H9 (cell line): Measurements from ENCODE around the gene C10orf95. TPM values are rescaled to one million over a fixed set of nuclear protein-coding genes. Genes with fewer than 3 reads are reported as not detected.

Experiments used
- DNase-seq: peaks from one replicate; pipeline ENCODE4 v3.0.0-alpha.2; 2017
- H2AFZ ChIP-seq: one replicate; pipeline ENCODE4 v1.6.1; 2013; ENCODE audit warnings: mild to moderate bottlenecking, low read length, control low read depth, moderate library complexity
- H2AK5ac ChIP-seq: 2 replicates; pipeline ENCODE4 v1.6.1; 2013; ENCODE audit warnings: low read length, control low read depth, mixed read lengths; ENCODE audit not compliant: insufficient read length
- H2BK120ac ChIP-seq: one replicate; pipeline ENCODE4 v1.6.1; 2013; ENCODE audit warnings: low read depth, mild to moderate bottlenecking, low read length, control low read depth, inconsistent platforms; ENCODE audit not compliant: poor library complexity, severe bottlenecking
- H2BK12ac ChIP-seq: 2 replicates; pipeline ENCODE4 v1.6.1; 2013; ENCODE audit warnings: low read length, control low read depth, mixed read lengths, low read depth; ENCODE audit not compliant: insufficient read length
- H2BK15ac ChIP-seq: 2 replicates; pipeline ENCODE4 v1.6.1; 2013; ENCODE audit warnings: low read depth, low read length, control low read depth
- H2BK20ac ChIP-seq: one replicate; pipeline ENCODE4 v1.6.1; 2013; ENCODE audit warnings: low read depth, mild to moderate bottlenecking, low read length, control low read depth, inconsistent platforms; ENCODE audit not compliant: poor library complexity, severe bottlenecking
- H2BK5ac ChIP-seq: 2 replicates; pipeline ENCODE4 v1.6.1; 2013; ENCODE audit warnings: low read length, control low read depth, mixed read lengths; ENCODE audit not compliant: insufficient read length
- H3K14ac ChIP-seq: 2 replicates; pipeline ENCODE4 v1.6.1; 2013; ENCODE audit warnings: low read length, control low read depth; ENCODE audit not compliant: insufficient read depth
- H3K18ac ChIP-seq: 2 replicates; pipeline ENCODE4 v1.6.1; 2013; ENCODE audit warnings: low read depth, mild to moderate bottlenecking, mixed read lengths, low read length, control low read depth; ENCODE audit not compliant: insufficient read length
- H3K23ac ChIP-seq: 2 replicates; pipeline ENCODE4 v1.6.1; 2013; ENCODE audit warnings: low read length, control low read depth, mixed read lengths, low read depth; ENCODE audit not compliant: insufficient read length
- H3K23me2 ChIP-seq: 2 replicates; pipeline ENCODE4 v1.6.1; 2013; ENCODE audit warnings: low read depth, mild to moderate bottlenecking, mixed read lengths, low read length, control low read depth; ENCODE audit not compliant: insufficient read length, poor library complexity, severe bottlenecking
- H3K27ac ChIP-seq: 2 replicates; pipeline ENCODE4 v1.5.1; 2013; ENCODE audit warnings: low read length, control low read depth, mixed read lengths, low read depth; ENCODE audit not compliant: insufficient read length
- H3K27me3 ChIP-seq: 2 replicates; pipeline ENCODE4 v1.6.1; 2013; ENCODE audit warnings: low read length, control low read depth, inconsistent platforms; ENCODE audit not compliant: insufficient read depth
- H3K4ac ChIP-seq: 2 replicates; pipeline ENCODE4 v1.6.1; 2013; ENCODE audit warnings: low read depth, mild to moderate bottlenecking, control low read depth, inconsistent platforms, low read length, moderate library complexity
- H3K4me1 ChIP-seq: 2 replicates; pipeline ENCODE4 v1.6.1; 2013; ENCODE audit warnings: low read length, control low read depth, inconsistent platforms; ENCODE audit not compliant: insufficient read depth
- H3K4me2 ChIP-seq: 2 replicates; pipeline ENCODE4 v1.6.1; 2013; ENCODE audit warnings: low read length, control low read depth, mixed read lengths; ENCODE audit not compliant: insufficient read length, insufficient read depth
- H3K56ac ChIP-seq: 2 replicates; pipeline ENCODE4 v1.6.1; 2013; ENCODE audit warnings: low read depth, mild to moderate bottlenecking, mixed read lengths, low read length, control low read depth; ENCODE audit not compliant: insufficient read length
- H3K79me1 ChIP-seq: 2 replicates; pipeline ENCODE4 v1.6.1; 2013; ENCODE audit warnings: low read depth, mild to moderate bottlenecking, moderate library complexity, low read length, control low read depth, inconsistent platforms; ENCODE audit not compliant: insufficient read depth, poor library complexity, severe bottlenecking
- H3K79me2 ChIP-seq: 2 replicates; pipeline ENCODE4 v1.6.1; 2013; ENCODE audit warnings: low read length, control low read depth, inconsistent platforms; ENCODE audit not compliant: insufficient read depth
- H3K9ac ChIP-seq: 2 replicates; pipeline ENCODE4 v1.6.1; 2013; ENCODE audit warnings: low read length, control low read depth, mixed read lengths; ENCODE audit not compliant: insufficient read length; ENCODE audit errors: extremely low read depth
- H3K9me3 ChIP-seq: one replicate; pipeline ENCODE4 v1.6.1; 2013; ENCODE audit warnings: low read depth, low read length, inconsistent platforms; ENCODE audit not compliant: control insufficient read depth
- H3T11ph ChIP-seq: one replicate; pipeline ENCODE4 v1.6.1; 2013; ENCODE audit warnings: mild to moderate bottlenecking, low read length, control low read depth, inconsistent platforms
- H4K20me1 ChIP-seq: one replicate; pipeline ENCODE4 v1.6.1; 2013; ENCODE audit not compliant: control insufficient read depth, insufficient read length, insufficient read depth
- H4K5ac ChIP-seq: 2 replicates; pipeline ENCODE4 v1.6.1; 2013; ENCODE audit warnings: low read depth, mild to moderate bottlenecking, mixed read lengths, low read length, control low read depth; ENCODE audit not compliant: insufficient read length
- H4K8ac ChIP-seq: replicated peaks from 2 replicates; pipeline ENCODE4 v1.6.1; 2013; ENCODE audit warnings: low read length, control low read depth, mixed read lengths, low read depth; ENCODE audit not compliant: insufficient read length
- H4K91ac ChIP-seq: 2 replicates; pipeline ENCODE4 v1.6.1; 2013; ENCODE audit warnings: low read depth, mild to moderate bottlenecking, moderate library complexity, mixed read lengths, low read length, control low read depth; ENCODE audit not compliant: insufficient read length
- H3K27ac Mint-ChIP-seq, 3 experiments: 2 replicates in 2 of 3; 3 replicates in 1 of 3; pipeline ENCODE4 v1.8.0; 2020 to 2021; ENCODE audit warnings: mixed read lengths in 3 of 3, mild to moderate bottlenecking in 1 of 3, moderate library complexity in 1 of 3
- H3K27me3 Mint-ChIP-seq: 2 replicates; pipeline ENCODE4 v1.8.0; 2021; ENCODE audit warnings: low read depth, mild to moderate bottlenecking, moderate library complexity, mixed read lengths
- H3K36me3 Mint-ChIP-seq, 3 experiments: 2 replicates in 2 of 3; 3 replicates in 1 of 3; pipeline ENCODE4 v1.8.0; 2020 to 2021; ENCODE audit warnings: low read depth in 3 of 3, mixed read lengths in 3 of 3; ENCODE audit not compliant: insufficient read depth in 1 of 3
- H3K4me1 Mint-ChIP-seq, 2 experiments: 2 replicates each; pipeline ENCODE4 v1.8.0; 2020; ENCODE audit warnings: mixed read lengths in 2 of 2
- H3K4me3 Mint-ChIP-seq, 2 experiments: 2 replicates in 1 of 2; 3 replicates in 1 of 2; pipeline ENCODE4 v1.8.0; 2020 to 2021; ENCODE audit warnings: mild to moderate bottlenecking in 2 of 2, mixed read lengths in 2 of 2, moderate library complexity in 1 of 2
- H3K9me3 Mint-ChIP-seq, 2 experiments: 2 replicates in 1 of 2; 3 replicates in 1 of 2; pipeline ENCODE4 v1.8.0; 2020; ENCODE audit warnings: mild to moderate bottlenecking in 2 of 2, mixed read lengths in 2 of 2, moderate library complexity in 1 of 2
- WGBS: extraction: QIAGEN DNeasy Blood & Tissue Kit; methylation state at CpG from one replicate; pipeline ENCODE4 v1.1.7; 2013; ENCODE audit warnings: missing lambda C conversion rate, low lambda C conversion rate, mixed read lengths; ENCODE audit not compliant: insufficient read length; ENCODE audit errors: extremely low coverage; 5-methylcytosine and 5-hydroxymethylcytosine counted together
- total RNA-seq: library from RNA; stranded (reverse); gene quantifications from 2 replicates; pipeline ENCODE4 v1.2.1, GENCODE V29; 2021
- TF ChIP-seq, protein P1 (sequence below): fragments of 200-600 bp; sonication (generic); conservative IDR thresholded peaks from 3 replicates; pipeline ENCODE4 v1.8.0; 2021; ENCODE audit warnings: antibody characterized with exemption, mild to moderate bottlenecking

The C10orf95 gene
- total RNA-seq, 1 experiment from 2014 or later: not detected

DNA sequence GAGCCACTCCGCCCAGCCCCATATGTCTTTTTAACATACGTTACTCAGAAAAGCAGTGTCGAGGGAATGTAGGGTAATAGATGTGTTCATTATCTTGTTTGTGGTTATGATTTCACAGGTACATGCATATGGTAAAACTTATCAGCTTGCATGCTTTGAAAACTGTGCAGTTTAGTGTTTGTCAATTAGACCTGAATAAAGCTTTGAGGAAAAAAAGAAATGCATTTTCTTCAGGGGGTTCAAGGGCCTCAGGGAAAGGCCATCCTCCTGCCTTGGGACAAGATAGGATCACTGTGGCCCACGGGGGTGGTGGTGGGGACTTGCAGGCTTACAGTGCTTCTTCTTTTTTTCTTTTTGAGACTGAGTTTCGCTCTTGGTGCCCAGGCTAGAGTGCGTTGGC, 16.0 kb upstream of the C10orf95 start:
- Mint-ChIP-seq H3K4me3 (no peak overlapping the region), H3K27me3 (peaks cover 12% of the 10 kb centered on the region), H3K4me1 (peaks cover 20 to 22% of the 10 kb centered on the region in 2 experiments), H3K9me3 (no peaks in the 10 kb centered on the region), H3K36me3 (peaks cover 3 to 8% (median 3%) of the 10 kb centered on the region in 3 experiments; a peak in 6 of 7 replicates), H3K27ac (peak overlapping the region in 2 of 3 experiments; percentile 40 to 57; a peak in 1 of 7 replicates)
- Histone ChIP-seq H4K5ac (no peak overlapping the region), H4K20me1 (no peaks in the 10 kb centered on the region), H2AK5ac (no peak overlapping the region), H2BK5ac (no peak overlapping the region), H3K18ac (no peak overlapping the region), H3T11ph (no peak overlapping the region), H3K14ac (no peak overlapping the region), H3K79me2 (no peaks in the 10 kb centered on the region), H3K9ac (no peak overlapping the region), H4K91ac (no peak overlapping the region), H4K8ac (no peak overlapping the region), H2BK12ac (no peak overlapping the region), H2AFZ (no peak overlapping the region), H3K23ac (no peak overlapping the region), H3K23me2 (no peaks in the 10 kb centered on the region), H3K9me3 (no peaks in the 10 kb centered on the region), H3K4ac (no peak overlapping the region), H2BK15ac (no peak overlapping the region), H3K27me3 (no peaks in the 10 kb centered on the region), H3K4me1 (no peaks in the 10 kb centered on the region; the same call in none of the 2 replicates), H3K79me1 (no peaks in the 10 kb centered on the region), H3K27ac (no peak overlapping the region), H2BK20ac (no peak overlapping the region), H3K4me2 (no peak overlapping the region), H2BK120ac (no peak overlapping the region), H3K56ac (no peak overlapping the region)
- no CpG with 5 or more reads among the region's 6 CpGs for WGBS
- no peak for DNase-seq
- TF ChIP-seq, protein P1, sequence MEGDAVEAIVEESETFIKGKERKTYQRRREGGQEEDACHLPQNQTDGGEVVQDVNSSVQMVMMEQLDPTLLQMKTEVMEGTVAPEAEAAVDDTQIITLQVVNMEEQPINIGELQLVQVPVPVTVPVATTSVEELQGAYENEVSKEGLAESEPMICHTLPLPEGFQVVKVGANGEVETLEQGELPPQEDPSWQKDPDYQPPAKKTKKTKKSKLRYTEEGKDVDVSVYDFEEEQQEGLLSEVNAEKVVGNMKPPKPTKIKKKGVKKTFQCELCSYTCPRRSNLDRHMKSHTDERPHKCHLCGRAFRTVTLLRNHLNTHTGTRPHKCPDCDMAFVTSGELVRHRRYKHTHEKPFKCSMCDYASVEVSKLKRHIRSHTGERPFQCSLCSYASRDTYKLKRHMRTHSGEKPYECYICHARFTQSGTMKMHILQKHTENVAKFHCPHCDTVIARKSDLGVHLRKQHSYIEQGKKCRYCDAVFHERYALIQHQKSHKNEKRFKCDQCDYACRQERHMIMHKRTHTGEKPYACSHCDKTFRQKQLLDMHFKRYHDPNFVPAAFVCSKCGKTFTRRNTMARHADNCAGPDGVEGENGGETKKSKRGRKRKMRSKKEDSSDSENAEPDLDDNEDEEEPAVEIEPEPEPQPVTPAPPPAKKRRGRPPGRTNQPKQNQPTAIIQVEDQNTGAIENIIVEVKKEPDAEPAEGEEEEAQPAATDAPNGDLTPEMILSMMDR: no peak
